Measurements from ENCODE around the gene ECHS1.

- no peak for TF ChIP-seq CTCF (IDR thresholded peaks at IDR 0.05)
- no peak for TF ChIP-seq TFCP2L1 (CRISPR knock-in tag; IDR thresholded peaks at IDR 0.05)
- no peak for TF ChIP-seq RCOR1 (IDR thresholded peaks at IDR 0.05; ENCODE audit: low read depth, low read length)
- peak; percentile 96 for TF ChIP-seq POLR2A (IDR thresholded peaks at IDR 0.05; ENCODE audit: low read length)
- no peak for TF ChIP-seq MAFK (IDR thresholded peaks at IDR 0.05; ENCODE audit: partially characterized antibody)
- TF ChIP-seq PBX3 (IDR thresholded peaks at IDR 0.05), result no peak
- TF ChIP-seq ZSCAN20 (CRISPR knock-in tag; IDR thresholded peaks at IDR 0.05), result no peak
Observed at GRCh38 chr10:133373174-133374090, at the start of gene ECHS1.
